Measurements from ENCODE around the gene CNN2. TPM values are rescaled to one million over a fixed set of nuclear protein-coding genes. Genes with fewer than 3 reads are reported as not detected.
A peak's percentile ranks its signal among the peaks of the same experiment; 100 is the strongest.

CNN2 gene
- total RNA-seq, 2 experiments from 2014 or later = 307 to 318 TPM

DNA sequence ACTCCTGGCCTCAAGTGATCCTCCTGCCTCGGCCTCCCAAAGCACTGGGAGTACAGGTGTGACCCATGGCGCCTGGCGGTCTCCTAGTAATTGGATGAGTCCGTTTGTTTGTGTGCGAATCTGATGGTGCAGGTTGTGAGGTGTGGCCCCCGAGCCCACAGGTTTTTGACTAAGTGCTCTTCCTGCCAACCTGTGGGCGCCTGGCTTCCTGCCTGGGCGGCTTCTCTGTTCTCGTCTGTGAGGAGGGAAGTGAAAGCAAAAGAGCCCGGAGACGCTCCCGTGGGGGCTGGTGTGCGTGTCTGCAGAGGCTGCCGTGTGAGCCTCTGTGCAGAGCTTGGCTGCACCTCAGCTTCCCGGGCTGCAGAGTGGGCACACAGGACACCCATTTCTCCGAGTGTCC is 50.5 kb downstream of the CNN2 start:
- Mint-ChIP-seq H3K36me3 (ENCODE audit: low read depth) (peaks cover 87% of the 10 kb centered on the region), H3K27me3 (peaks cover 4% of the 10 kb centered on the region), H3K27ac (peak overlapping the region; percentile 98), H3K9me3 (no peaks in the 10 kb centered on the region), H3K4me1 (ENCODE audit: low read depth) (peaks cover 61% of the 10 kb centered on the region), H3K4me3 (peak overlapping the region; percentile 98)
- H3K27me3 ChIP-seq (ENCODE audit: control insufficient read depth in 1 of 2, insufficient read depth in 2 of 2, low read length in 2 of 2) = no peaks in the 10 kb centered on the region
- ATAC-seq (ENCODE audit: poor library complexity) (peak; percentile 65), DNase-seq (peak; percentile 85 to 98 (median 94))
- H3K4me1 ChIP-seq (ENCODE audit: insufficient read depth, low read length) = peaks cover 91% of the 10 kb centered on the region
- ChIA-PET POLR2A (interaction anchor here (0.6 to 21.0 kb wide), 16 partner anchors 4 to 192 kb away, joined by 3 to 1253 read pairs (median 5); partner anchors contain the start of genes ABCA7, ARHGAP45, CIRBP and CNN2), CTCF (interaction anchor here (0.7 to 3.8 kb wide), 4 partner anchors 11 to 117 kb away, joined by 3 to 24 read pairs (median 7); partner anchors contain the start of gene ABCA7)
- H3K36me3 ChIP-seq (ENCODE audit: insufficient read depth, low read length) = peaks cover 78% of the 10 kb centered on the region
- H3K27ac ChIP-seq (ENCODE audit: low read depth in 1 of 2, low read length in 2 of 2) = peak overlapping the region; percentile 83 to 96
- H3K9me3 ChIP-seq (ENCODE audit: control insufficient read depth in 1 of 2, insufficient read depth in 1 of 2, low read length in 2 of 2) = no peaks in the 10 kb centered on the region
- H3K4me3 ChIP-seq (ENCODE audit: low read length) = peak overlapping the region; percentile 86
- intact Hi-C loops (cut with DNase I, micrococcal nuclease) = loop anchor here (1.0 to 5.0 kb wide), 4 partner anchors 10 to 175 kb away; partner anchors contain the start of gene ARHGAP45 (in 1 of the 2)
- TF ChIP-seq, protein P1, sequence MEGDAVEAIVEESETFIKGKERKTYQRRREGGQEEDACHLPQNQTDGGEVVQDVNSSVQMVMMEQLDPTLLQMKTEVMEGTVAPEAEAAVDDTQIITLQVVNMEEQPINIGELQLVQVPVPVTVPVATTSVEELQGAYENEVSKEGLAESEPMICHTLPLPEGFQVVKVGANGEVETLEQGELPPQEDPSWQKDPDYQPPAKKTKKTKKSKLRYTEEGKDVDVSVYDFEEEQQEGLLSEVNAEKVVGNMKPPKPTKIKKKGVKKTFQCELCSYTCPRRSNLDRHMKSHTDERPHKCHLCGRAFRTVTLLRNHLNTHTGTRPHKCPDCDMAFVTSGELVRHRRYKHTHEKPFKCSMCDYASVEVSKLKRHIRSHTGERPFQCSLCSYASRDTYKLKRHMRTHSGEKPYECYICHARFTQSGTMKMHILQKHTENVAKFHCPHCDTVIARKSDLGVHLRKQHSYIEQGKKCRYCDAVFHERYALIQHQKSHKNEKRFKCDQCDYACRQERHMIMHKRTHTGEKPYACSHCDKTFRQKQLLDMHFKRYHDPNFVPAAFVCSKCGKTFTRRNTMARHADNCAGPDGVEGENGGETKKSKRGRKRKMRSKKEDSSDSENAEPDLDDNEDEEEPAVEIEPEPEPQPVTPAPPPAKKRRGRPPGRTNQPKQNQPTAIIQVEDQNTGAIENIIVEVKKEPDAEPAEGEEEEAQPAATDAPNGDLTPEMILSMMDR (IDR thresholded peaks at IDR 0.05) = no peak

DNA sequence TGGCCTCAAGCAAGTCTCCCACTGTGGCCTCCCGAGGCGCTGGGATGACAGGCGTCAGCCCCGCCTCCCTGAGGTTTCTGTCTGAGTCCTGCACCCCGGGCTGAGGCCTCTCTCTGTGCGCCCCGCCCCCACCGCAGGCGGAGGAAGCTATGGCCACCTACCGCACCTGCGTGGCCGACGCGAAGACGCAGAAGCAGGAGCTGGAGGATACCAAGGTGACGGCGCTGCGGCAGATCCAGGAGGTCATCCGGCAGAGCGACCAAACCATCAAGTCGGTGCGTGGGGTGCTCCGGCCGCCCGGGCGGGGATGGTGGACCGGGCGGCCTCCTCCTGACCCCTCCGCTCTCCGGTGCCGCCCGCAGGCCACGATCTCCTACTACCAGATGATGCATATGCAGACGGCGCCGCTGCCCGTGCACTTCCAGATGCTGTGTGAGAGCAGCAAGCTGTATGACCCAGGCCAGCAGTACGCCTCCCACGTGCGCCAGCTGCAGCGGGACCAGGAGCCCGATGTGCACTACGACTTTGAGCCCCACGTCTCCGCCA is 53.2 kb downstream of the CNN2 start:
- CTCF ChIA-PET = interaction anchor here (0.7 to 3.8 kb wide), 5 partner anchors 8 to 23 kb away, joined by 3 to 24 read pairs (median 4); no protein-coding TSS in a partner anchor
- POLR2A ChIA-PET = interaction anchor here (1.3 to 21.0 kb wide), 7 partner anchors 3 to 58 kb away, joined by 4 to 1253 read pairs (median 154); partner anchors contain the start of genes ABCA7, ARHGAP45, CNN2 and RNU6-2
- no peak for ATAC-seq (ENCODE audit: poor library complexity)

DNA sequence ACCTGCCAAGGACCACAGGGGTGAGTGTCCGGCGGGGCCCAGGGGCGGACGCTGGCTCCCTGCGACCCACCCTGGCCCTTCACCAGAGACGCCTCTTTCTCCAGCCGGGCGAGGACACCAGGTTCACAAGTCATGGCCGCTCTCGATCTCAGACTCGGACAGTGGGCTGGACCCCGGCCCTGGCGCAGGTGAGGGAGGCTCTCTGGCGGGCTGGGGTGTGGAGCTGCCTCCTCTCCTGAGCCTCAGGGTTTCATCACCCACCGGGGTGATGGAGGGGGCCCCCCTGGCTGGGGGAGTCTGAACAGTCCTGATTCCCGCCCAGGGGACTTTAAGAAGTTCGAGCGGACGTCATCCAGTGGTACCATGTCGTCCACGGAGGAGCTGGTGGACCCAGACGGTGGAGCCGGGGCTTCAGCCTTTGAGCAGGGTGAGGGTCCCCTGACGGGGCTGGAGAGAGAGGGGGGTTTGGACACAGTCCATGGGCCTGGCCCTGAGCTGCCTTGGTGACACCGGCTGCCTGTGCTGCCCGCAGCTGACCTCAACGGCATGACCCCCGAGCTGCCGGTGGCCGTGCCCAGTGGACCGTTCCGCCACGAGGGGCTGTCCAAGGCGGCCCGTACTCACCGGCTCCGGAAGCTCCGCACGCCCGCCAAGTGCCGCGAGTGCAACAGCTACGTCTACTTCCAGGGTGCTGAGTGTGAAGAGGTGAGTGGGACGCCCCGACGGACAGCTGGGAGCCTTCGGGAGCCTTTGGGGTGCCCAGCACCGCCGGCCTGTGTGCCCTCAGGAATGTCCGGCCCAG is 54.2 kb downstream of the CNN2 start:
- Mint-ChIP-seq H3K36me3 (ENCODE audit: low read depth) (peaks cover 89% of the 10 kb centered on the region), H3K27ac (peak overlapping the region; percentile 98), H3K4me3 (peak overlapping the region; percentile 60), H3K9me3 (no peaks in the 10 kb centered on the region), H3K27me3 (peaks cover 4% of the 10 kb centered on the region), H3K4me1 (ENCODE audit: low read depth) (peaks cover 53% of the 10 kb centered on the region)
- ChIA-PET CTCF (interaction anchor here (1.0 to 3.8 kb wide), 7 partner anchors 7 to 164 kb away, joined by 3 to 24 read pairs (median 6); no protein-coding TSS in a partner anchor), POLR2A (interaction anchor here (1.0 to 21.0 kb wide), 10 partner anchors 2 to 78 kb away, joined by 4 to 1253 read pairs (median 8); partner anchors contain the start of genes ABCA7, ARHGAP45, CNN2 and GPX4)
- no peaks in the 10 kb centered on the region for H3K9me3 ChIP-seq (ENCODE audit: control insufficient read depth in 1 of 2, insufficient read depth in 1 of 2, low read length in 2 of 2)
- peak overlapping the region; percentile 86 for H3K4me3 ChIP-seq (ENCODE audit: low read length)
- intact Hi-C loops (cut with DNase I, micrococcal nuclease) = no loop called here
- H3K36me3 ChIP-seq (ENCODE audit: insufficient read depth, low read length) = peaks cover 78% of the 10 kb centered on the region
- no peaks in the 10 kb centered on the region for H3K27me3 ChIP-seq (ENCODE audit: control insufficient read depth in 1 of 2, insufficient read depth in 2 of 2, low read length in 2 of 2)
- no peak for ATAC-seq (ENCODE audit: poor library complexity)
- peaks cover 89% of the 10 kb centered on the region for H3K4me1 ChIP-seq (ENCODE audit: insufficient read depth, low read length)
- TF ChIP-seq, protein P1 (IDR thresholded peaks at IDR 0.05) = no peak
- peak in 3 of 14 experiments; percentile 10 to 55 (median 33) for DNase-seq
- H3K27ac ChIP-seq (ENCODE audit: low read depth in 1 of 2, low read length in 2 of 2) = peak overlapping the region; percentile 22 to 56

More for the DNA sequence above, 53.2 kb downstream of the CNN2 start:
- Histone ChIP-seq H3K27me3 (ENCODE audit: control insufficient read depth in 1 of 2, insufficient read depth in 2 of 2, low read length in 2 of 2) (no peaks in the 10 kb centered on the region), H3K4me1 (ENCODE audit: insufficient read depth, low read length) (peaks cover 90% of the 10 kb centered on the region), H3K27ac (ENCODE audit: low read depth in 1 of 2, low read length in 2 of 2) (peak overlapping the region; percentile 9 to 56), H3K36me3 (ENCODE audit: insufficient read depth, low read length) (peaks cover 77% of the 10 kb centered on the region), H3K9me3 (ENCODE audit: control insufficient read depth in 1 of 2, insufficient read depth in 1 of 2, low read length in 2 of 2) (no peaks in the 10 kb centered on the region), H3K4me3 (ENCODE audit: low read length) (peak overlapping the region; percentile 86)
- Mint-ChIP-seq H3K9me3 (no peaks in the 10 kb centered on the region), H3K4me3 (peak overlapping the region; percentile 98), H3K27ac (peak overlapping the region; percentile 98), H3K27me3 (peaks cover 4% of the 10 kb centered on the region), H3K4me1 (ENCODE audit: low read depth) (peaks cover 49% of the 10 kb centered on the region), H3K36me3 (ENCODE audit: low read depth) (peaks cover 85% of the 10 kb centered on the region)
- intact Hi-C loops (cut with DNase I, micrococcal nuclease) = loop anchor here in 1 of 2 experiments (5.0 kb wide), 1 partner anchor 173 kb away; no protein-coding TSS in a partner anchor
- DNase-seq = peak in 11 of 14 experiments; percentile 44 to 83 (median 72)
- TF ChIP-seq, protein P1 (IDR thresholded peaks at IDR 0.05) = no peak
